Gastrocnemius medialis (tissue), 4 donors: ENCODE data around the gene VSNL1. TPM values are rescaled to one million over a fixed set of nuclear protein-coding genes. Genes with fewer than 3 reads are reported as not detected.

Experiments used
- ATAC-seq, 2 donors: fragments of 150-250 bp; one replicate each; pipeline ENCODE4 v1.9.1; 2016
- DNase-seq, 2 donors: peaks; one replicate each; pipeline ENCODE4 v3.0.0-alpha.2; 2019
- H3K27ac ChIP-seq, 4 donors: fragments of 200-600 bp; sonication (generic); 1 replicate in 1 of 4; 2 replicates in 3 of 4; pipeline ENCODE4 v1.5.1; 2016 to 2018; ENCODE audit warnings: mild to moderate bottlenecking in 2 of 4, moderate library complexity in 1 of 4
- H3K27me3 ChIP-seq, 3 donors: fragments of 200-600 bp; sonication (generic) in 2 of 3; 1 replicate in 1 of 3; 2 replicates in 2 of 3; pipeline versions ENCODE4 v1.5.1 to v1.6.0; 2016 to 2019; ENCODE audit warnings: mild to moderate bottlenecking in 1 of 3, moderate library complexity in 1 of 3
- H3K36me3 ChIP-seq, 2 donors: fragments of 200-600 bp; sonication (generic) in 1 of 2; one replicate each; pipeline ENCODE4 v1.5.1; 2017 to 2018
- H3K4me1 ChIP-seq, 2 donors: fragments of 200-600 bp; sonication (generic) in 1 of 2; one replicate each; pipeline ENCODE4 v1.5.1; 2016 to 2017; ENCODE audit warnings: mild to moderate bottlenecking in 2 of 2
- H3K4me3 ChIP-seq, 4 donors: fragments of 200-600 bp; sonication (generic) in 3 of 4; 1 replicate in 1 of 4; 2 replicates in 3 of 4; pipeline ENCODE4 v1.5.1; 2016 to 2019; ENCODE audit warnings: mild to moderate bottlenecking in 2 of 4
- H3K9me3 ChIP-seq, 3 donors: fragments of 200-600 bp; sonication (generic) in 2 of 3; 1 replicate in 1 of 3; 2 replicates in 2 of 3; pipeline ENCODE4 v1.5.1; 2016 to 2019
- POLR2A ChIP-seq, 2 donors: fragments of 450-650 bp; IDR thresholded peaks; one replicate each; pipeline ENCODE4 v1.6.1; 2017; ENCODE audit warnings: antibody characterized with exemption in 2 of 2, mild to moderate bottlenecking in 2 of 2, moderate library complexity in 2 of 2
- in situ Hi-C, 4 donors: fragments of 200-750 bp; cut with MboI; loops; one replicate each; pipeline versions ENCODE4 v1.15.0 to v1.8.0; 2017; ENCODE audit warnings: low sequenced_read_pairs in 4 of 4
- intact Hi-C: fragments of 100-400 bp; cut with DNase I; formaldehyde crosslinking; loops from one replicate; pipeline ENCODE4 v1.15.1; 2023; ENCODE audit warnings: low total_unique reads
- total RNA-seq, 4 donors: library from RNA; depleted of rRNA; stranded (reverse); fragments of >200 nt; gene quantifications; one replicate each; pipeline versions ENCODE4 v1.1.0 to v1.2.3, GENCODE V29; 2016
- TF ChIP-seq, protein P1 (sequence below), 5 experiments: fragments of 450-650 bp in 3 of 5; fragments of 200-600 bp in 2 of 5; sonication (generic) in 2 of 5; IDR thresholded peaks in 4 of 5; conservative IDR thresholded peaks in 1 of 5; 1 replicate in 4 of 5; 2 replicates in 1 of 5; pipeline ENCODE4 v1.5.1; 2016 to 2019; ENCODE audit warnings: antibody characterized with exemption in 5 of 5, mild to moderate bottlenecking in 3 of 5, moderate library complexity in 3 of 5

Gene VSNL1
- total RNA-seq, 4 donors from 2014 or later = not detected

DNA sequence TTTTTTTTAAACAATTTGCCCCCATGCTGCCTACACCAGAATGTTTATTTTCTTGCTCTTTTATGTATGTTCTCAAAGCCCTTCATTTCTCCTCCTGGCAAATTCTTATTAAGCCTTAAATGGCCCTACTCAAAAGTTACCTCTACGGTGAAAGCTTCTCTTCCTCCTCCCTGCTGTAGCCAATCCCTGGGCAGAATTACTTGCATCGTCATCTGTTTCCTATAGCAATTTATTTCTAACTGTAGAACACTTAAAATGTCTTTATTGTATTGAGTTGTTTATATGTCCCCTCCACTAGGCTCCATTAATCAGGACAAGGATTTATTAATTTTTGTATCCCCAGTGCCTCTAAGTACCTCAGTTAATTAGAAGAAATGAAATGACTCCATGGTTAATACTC lies 19.7 kb upstream of the VSNL1 start:
- TF ChIP-seq, protein P1, sequence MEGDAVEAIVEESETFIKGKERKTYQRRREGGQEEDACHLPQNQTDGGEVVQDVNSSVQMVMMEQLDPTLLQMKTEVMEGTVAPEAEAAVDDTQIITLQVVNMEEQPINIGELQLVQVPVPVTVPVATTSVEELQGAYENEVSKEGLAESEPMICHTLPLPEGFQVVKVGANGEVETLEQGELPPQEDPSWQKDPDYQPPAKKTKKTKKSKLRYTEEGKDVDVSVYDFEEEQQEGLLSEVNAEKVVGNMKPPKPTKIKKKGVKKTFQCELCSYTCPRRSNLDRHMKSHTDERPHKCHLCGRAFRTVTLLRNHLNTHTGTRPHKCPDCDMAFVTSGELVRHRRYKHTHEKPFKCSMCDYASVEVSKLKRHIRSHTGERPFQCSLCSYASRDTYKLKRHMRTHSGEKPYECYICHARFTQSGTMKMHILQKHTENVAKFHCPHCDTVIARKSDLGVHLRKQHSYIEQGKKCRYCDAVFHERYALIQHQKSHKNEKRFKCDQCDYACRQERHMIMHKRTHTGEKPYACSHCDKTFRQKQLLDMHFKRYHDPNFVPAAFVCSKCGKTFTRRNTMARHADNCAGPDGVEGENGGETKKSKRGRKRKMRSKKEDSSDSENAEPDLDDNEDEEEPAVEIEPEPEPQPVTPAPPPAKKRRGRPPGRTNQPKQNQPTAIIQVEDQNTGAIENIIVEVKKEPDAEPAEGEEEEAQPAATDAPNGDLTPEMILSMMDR (IDR thresholded peaks at IDR 0.05 in 4 of 5, conservative IDR thresholded peaks at IDR 0.05 in 1 of 5) = no peak
- TF ChIP-seq POLR2A (IDR thresholded peaks at IDR 0.05) = no peak
- ATAC-seq = no peak
- intact Hi-C loops = no loop called here

DNA sequence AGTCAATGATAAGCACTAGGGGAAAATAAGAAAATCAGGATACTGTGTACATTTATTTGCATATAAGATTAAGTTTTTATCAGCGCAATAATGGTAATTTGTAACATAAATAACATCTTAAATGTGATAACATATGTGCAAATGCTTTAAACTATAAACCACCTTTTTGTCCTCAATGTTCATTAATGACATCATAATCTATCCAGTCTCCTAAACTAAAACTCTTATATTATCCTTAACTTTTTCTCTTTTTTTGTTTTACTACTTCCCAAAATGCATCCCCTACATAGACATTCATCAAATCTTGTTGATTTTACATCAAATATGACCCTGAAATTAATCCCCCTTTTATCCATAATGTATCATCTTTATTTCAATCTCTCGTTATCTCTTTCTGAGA lies 18.9 kb upstream of the VSNL1 start:
- intact Hi-C loops (no loop called here), in situ Hi-C loops (no loop called here)
- peaks cover 0 to 4% of the 10 kb centered on the region in 2 donors for H3K4me1 ChIP-seq
- H3K4me3 ChIP-seq = no peak overlapping the region
- no peaks in the 10 kb centered on the region for H3K27me3 ChIP-seq
- H3K27ac ChIP-seq = no peak overlapping the region
- H3K9me3 ChIP-seq = no peaks in the 10 kb centered on the region
- no peak for TF ChIP-seq POLR2A (IDR thresholded peaks at IDR 0.05)
- TF ChIP-seq, protein P1 (IDR thresholded peaks at IDR 0.05 in 4 of 5, conservative IDR thresholded peaks at IDR 0.05 in 1 of 5) = no peak
- ATAC-seq = no peak
- H3K36me3 ChIP-seq = no peaks in the 10 kb centered on the region
- DNase-seq = no peak

More for the DNA sequence above, 19.7 kb upstream of the VSNL1 start:
- Histone ChIP-seq H3K27me3 (no peaks in the 10 kb centered on the region), H3K36me3 (no peaks in the 10 kb centered on the region), H3K9me3 (no peaks in the 10 kb centered on the region), H3K4me3 (no peak overlapping the region), H3K27ac (no peak overlapping the region), H3K4me1 (peaks cover 0 to 4% of the 10 kb centered on the region in 2 donors)
- in situ Hi-C loops = no loop called here
- no peak for DNase-seq

DNA sequence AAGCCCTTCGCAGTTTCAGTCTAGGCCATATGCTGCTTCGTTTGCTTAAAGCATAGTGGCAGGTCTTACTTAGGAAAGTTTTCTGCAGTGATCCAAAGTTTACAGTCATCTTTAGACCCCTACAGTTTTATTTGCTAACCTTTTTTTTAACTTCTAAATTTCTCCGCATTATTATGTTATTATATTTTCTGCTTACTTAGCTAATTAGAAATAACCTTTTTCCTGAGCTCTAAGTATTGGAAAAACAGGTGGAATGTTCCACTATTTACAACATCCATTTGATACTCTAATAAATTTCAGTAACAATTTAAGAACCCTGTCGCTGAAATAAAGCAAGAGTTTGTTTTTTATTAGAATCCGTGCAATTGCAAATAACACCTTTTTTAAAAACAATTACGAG lies 18.2 kb upstream of the VSNL1 start:
- no peaks in the 10 kb centered on the region for H3K9me3 ChIP-seq
- H3K27ac ChIP-seq = no peak overlapping the region
- H3K27me3 ChIP-seq = no peaks in the 10 kb centered on the region
- no peak for DNase-seq
- TF ChIP-seq, protein P1 (IDR thresholded peaks at IDR 0.05 in 4 of 5, conservative IDR thresholded peaks at IDR 0.05 in 1 of 5) = no peak
- no peak for TF ChIP-seq POLR2A (IDR thresholded peaks at IDR 0.05)
- peaks cover 0 to 4% of the 10 kb centered on the region in 2 donors for H3K4me1 ChIP-seq
- no peak for ATAC-seq
- no peaks in the 10 kb centered on the region for H3K36me3 ChIP-seq
- no peak overlapping the region for H3K4me3 ChIP-seq
- in situ Hi-C loops (no loop called here), intact Hi-C loops (no loop called here)

DNA sequence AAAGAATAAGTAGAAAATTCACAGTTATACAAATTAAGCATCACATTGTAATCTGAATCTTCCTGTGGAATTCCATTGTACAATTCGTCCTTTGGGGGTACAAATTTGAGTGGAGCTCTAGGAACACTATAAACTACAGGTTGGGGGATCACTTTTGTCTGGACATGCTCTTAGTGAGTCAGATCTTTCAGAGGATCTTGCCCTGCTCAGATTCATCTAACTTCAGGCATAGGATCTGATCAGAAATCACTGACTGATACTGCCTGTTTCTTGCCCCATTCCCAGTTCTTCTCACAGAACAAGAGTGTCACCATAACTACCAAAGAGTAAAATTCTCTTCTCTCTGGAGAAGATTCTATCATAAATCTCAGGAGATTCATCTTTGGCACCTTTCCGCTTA lies 10.7 kb upstream of the VSNL1 start:
- no peaks in the 10 kb centered on the region for H3K36me3 ChIP-seq
- no peaks in the 10 kb centered on the region for H3K9me3 ChIP-seq
- no peaks in the 10 kb centered on the region for H3K4me1 ChIP-seq
- H3K27ac ChIP-seq = no peak overlapping the region
- DNase-seq (no peak), ATAC-seq (no peak)
- no peaks in the 10 kb centered on the region for H3K27me3 ChIP-seq
- intact Hi-C loops (no loop called here), in situ Hi-C loops (no loop called here)
- no peak overlapping the region for H3K4me3 ChIP-seq
- TF ChIP-seq, protein P1 (IDR thresholded peaks at IDR 0.05 in 4 of 5, conservative IDR thresholded peaks at IDR 0.05 in 1 of 5) = no peak
- TF ChIP-seq POLR2A (IDR thresholded peaks at IDR 0.05) = no peak

DNA sequence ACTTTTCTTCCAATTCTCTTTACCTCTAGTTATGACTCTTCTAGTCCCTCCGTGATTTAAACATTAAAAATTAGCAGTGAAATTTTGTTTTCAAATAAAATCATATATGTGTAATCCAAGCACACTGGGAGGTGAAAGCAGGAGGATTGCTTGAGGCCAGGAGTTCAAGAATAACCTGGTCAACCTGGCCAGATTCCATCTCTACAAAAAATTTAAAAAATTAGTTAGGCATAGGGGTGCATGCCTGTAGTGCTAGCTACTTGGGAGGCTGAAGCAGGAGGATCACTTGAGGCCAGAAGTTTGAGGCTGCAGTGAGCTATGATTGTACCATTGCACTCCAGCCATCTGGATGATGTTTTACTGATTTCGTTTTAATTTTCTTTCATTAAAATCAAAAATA lies 7.0 kb upstream of the VSNL1 start:
- intact Hi-C loops = no loop called here
- no peak overlapping the region for H3K27ac ChIP-seq
- no peaks in the 10 kb centered on the region for H3K9me3 ChIP-seq
- no peak for ATAC-seq
- H3K4me1 ChIP-seq = peaks cover 0 to 5% of the 10 kb centered on the region in 2 donors
- no peak for DNase-seq
- H3K27me3 ChIP-seq = peaks cover 0 to 4% (median 3%) of the 10 kb centered on the region in 3 donors
- H3K36me3 ChIP-seq = no peaks in the 10 kb centered on the region
- no peak overlapping the region for H3K4me3 ChIP-seq
- TF ChIP-seq, protein P1 (IDR thresholded peaks at IDR 0.05 in 4 of 5, conservative IDR thresholded peaks at IDR 0.05 in 1 of 5) = no peak
- TF ChIP-seq POLR2A (IDR thresholded peaks at IDR 0.05) = no peak
- in situ Hi-C loops = no loop called here
